H9 (cell line): ENCODE results near the gene STIM2. TPM values are rescaled to one million over a fixed set of nuclear protein-coding genes. Genes with fewer than 3 reads are reported as not detected.
A peak's percentile ranks its signal among the peaks of the same experiment; 100 is the strongest.

Experiments
- DNase-seq: peaks from one replicate; pipeline ENCODE4 v3.0.0-alpha.2; 2017
- H2AFZ ChIP-seq: one replicate; pipeline ENCODE4 v1.6.1; 2013; ENCODE audit warnings: mild to moderate bottlenecking, low read length, control low read depth, moderate library complexity
- H2AK5ac ChIP-seq: 2 replicates; pipeline ENCODE4 v1.6.1; 2013; ENCODE audit warnings: low read length, control low read depth, mixed read lengths; ENCODE audit not compliant: insufficient read length
- H2BK120ac ChIP-seq: one replicate; pipeline ENCODE4 v1.6.1; 2013; ENCODE audit warnings: low read depth, mild to moderate bottlenecking, low read length, control low read depth, inconsistent platforms; ENCODE audit not compliant: poor library complexity, severe bottlenecking
- H2BK12ac ChIP-seq: 2 replicates; pipeline ENCODE4 v1.6.1; 2013; ENCODE audit warnings: low read length, control low read depth, mixed read lengths, low read depth; ENCODE audit not compliant: insufficient read length
- H2BK15ac ChIP-seq: 2 replicates; pipeline ENCODE4 v1.6.1; 2013; ENCODE audit warnings: low read depth, low read length, control low read depth
- H2BK20ac ChIP-seq: one replicate; pipeline ENCODE4 v1.6.1; 2013; ENCODE audit warnings: low read depth, mild to moderate bottlenecking, low read length, control low read depth, inconsistent platforms; ENCODE audit not compliant: poor library complexity, severe bottlenecking
- H2BK5ac ChIP-seq: 2 replicates; pipeline ENCODE4 v1.6.1; 2013; ENCODE audit warnings: low read length, control low read depth, mixed read lengths; ENCODE audit not compliant: insufficient read length
- H3K14ac ChIP-seq: 2 replicates; pipeline ENCODE4 v1.6.1; 2013; ENCODE audit warnings: low read length, control low read depth; ENCODE audit not compliant: insufficient read depth
- H3K18ac ChIP-seq: 2 replicates; pipeline ENCODE4 v1.6.1; 2013; ENCODE audit warnings: low read depth, mild to moderate bottlenecking, mixed read lengths, low read length, control low read depth; ENCODE audit not compliant: insufficient read length
- H3K23ac ChIP-seq: 2 replicates; pipeline ENCODE4 v1.6.1; 2013; ENCODE audit warnings: low read length, control low read depth, mixed read lengths, low read depth; ENCODE audit not compliant: insufficient read length
- H3K23me2 ChIP-seq: 2 replicates; pipeline ENCODE4 v1.6.1; 2013; ENCODE audit warnings: low read depth, mild to moderate bottlenecking, mixed read lengths, low read length, control low read depth; ENCODE audit not compliant: insufficient read length, poor library complexity, severe bottlenecking
- H3K27ac ChIP-seq: 2 replicates; pipeline ENCODE4 v1.5.1; 2013; ENCODE audit warnings: low read length, control low read depth, mixed read lengths, low read depth; ENCODE audit not compliant: insufficient read length
- H3K27me3 ChIP-seq: 2 replicates; pipeline ENCODE4 v1.6.1; 2013; ENCODE audit warnings: low read length, control low read depth, inconsistent platforms; ENCODE audit not compliant: insufficient read depth
- H3K4ac ChIP-seq: 2 replicates; pipeline ENCODE4 v1.6.1; 2013; ENCODE audit warnings: low read depth, mild to moderate bottlenecking, control low read depth, inconsistent platforms, low read length, moderate library complexity
- H3K4me1 ChIP-seq: 2 replicates; pipeline ENCODE4 v1.6.1; 2013; ENCODE audit warnings: low read length, control low read depth, inconsistent platforms; ENCODE audit not compliant: insufficient read depth
- H3K4me2 ChIP-seq: 2 replicates; pipeline ENCODE4 v1.6.1; 2013; ENCODE audit warnings: low read length, control low read depth, mixed read lengths; ENCODE audit not compliant: insufficient read length, insufficient read depth
- H3K56ac ChIP-seq: 2 replicates; pipeline ENCODE4 v1.6.1; 2013; ENCODE audit warnings: low read depth, mild to moderate bottlenecking, mixed read lengths, low read length, control low read depth; ENCODE audit not compliant: insufficient read length
- H3K79me1 ChIP-seq: 2 replicates; pipeline ENCODE4 v1.6.1; 2013; ENCODE audit warnings: low read depth, mild to moderate bottlenecking, moderate library complexity, low read length, control low read depth, inconsistent platforms; ENCODE audit not compliant: insufficient read depth, poor library complexity, severe bottlenecking
- H3K79me2 ChIP-seq: 2 replicates; pipeline ENCODE4 v1.6.1; 2013; ENCODE audit warnings: low read length, control low read depth, inconsistent platforms; ENCODE audit not compliant: insufficient read depth
- H3K9ac ChIP-seq: 2 replicates; pipeline ENCODE4 v1.6.1; 2013; ENCODE audit warnings: low read length, control low read depth, mixed read lengths; ENCODE audit not compliant: insufficient read length; ENCODE audit errors: extremely low read depth
- H3K9me3 ChIP-seq: one replicate; pipeline ENCODE4 v1.6.1; 2013; ENCODE audit warnings: low read depth, low read length, inconsistent platforms; ENCODE audit not compliant: control insufficient read depth
- H3T11ph ChIP-seq: one replicate; pipeline ENCODE4 v1.6.1; 2013; ENCODE audit warnings: mild to moderate bottlenecking, low read length, control low read depth, inconsistent platforms
- H4K20me1 ChIP-seq: one replicate; pipeline ENCODE4 v1.6.1; 2013; ENCODE audit not compliant: control insufficient read depth, insufficient read length, insufficient read depth
- H4K5ac ChIP-seq: 2 replicates; pipeline ENCODE4 v1.6.1; 2013; ENCODE audit warnings: low read depth, mild to moderate bottlenecking, mixed read lengths, low read length, control low read depth; ENCODE audit not compliant: insufficient read length
- H4K8ac ChIP-seq: replicated peaks from 2 replicates; pipeline ENCODE4 v1.6.1; 2013; ENCODE audit warnings: low read length, control low read depth, mixed read lengths, low read depth; ENCODE audit not compliant: insufficient read length
- H4K91ac ChIP-seq: 2 replicates; pipeline ENCODE4 v1.6.1; 2013; ENCODE audit warnings: low read depth, mild to moderate bottlenecking, moderate library complexity, mixed read lengths, low read length, control low read depth; ENCODE audit not compliant: insufficient read length
- H3K27ac Mint-ChIP-seq, 3 experiments: 2 replicates in 2 of 3; 3 replicates in 1 of 3; pipeline ENCODE4 v1.8.0; 2020 to 2021; ENCODE audit warnings: mixed read lengths in 3 of 3, mild to moderate bottlenecking in 1 of 3, moderate library complexity in 1 of 3
- H3K27me3 Mint-ChIP-seq: 2 replicates; pipeline ENCODE4 v1.8.0; 2021; ENCODE audit warnings: low read depth, mild to moderate bottlenecking, moderate library complexity, mixed read lengths
- H3K36me3 Mint-ChIP-seq, 3 experiments: 2 replicates in 2 of 3; 3 replicates in 1 of 3; pipeline ENCODE4 v1.8.0; 2020 to 2021; ENCODE audit warnings: low read depth in 3 of 3, mixed read lengths in 3 of 3; ENCODE audit not compliant: insufficient read depth in 1 of 3
- H3K4me1 Mint-ChIP-seq, 2 experiments: 2 replicates each; pipeline ENCODE4 v1.8.0; 2020; ENCODE audit warnings: mixed read lengths in 2 of 2
- H3K4me3 Mint-ChIP-seq, 2 experiments: 2 replicates in 1 of 2; 3 replicates in 1 of 2; pipeline ENCODE4 v1.8.0; 2020 to 2021; ENCODE audit warnings: mild to moderate bottlenecking in 2 of 2, mixed read lengths in 2 of 2, moderate library complexity in 1 of 2
- H3K9me3 Mint-ChIP-seq, 2 experiments: 2 replicates in 1 of 2; 3 replicates in 1 of 2; pipeline ENCODE4 v1.8.0; 2020; ENCODE audit warnings: mild to moderate bottlenecking in 2 of 2, mixed read lengths in 2 of 2, moderate library complexity in 1 of 2
- CTCF ChIP-seq: fragments of 200-600 bp; sonication (generic); conservative IDR thresholded peaks from 3 replicates; pipeline ENCODE4 v1.8.0; 2021; ENCODE audit warnings: antibody characterized with exemption, mild to moderate bottlenecking
- WGBS: extraction: QIAGEN DNeasy Blood & Tissue Kit; methylation state at CpG from one replicate; pipeline ENCODE4 v1.1.7; 2013; ENCODE audit warnings: missing lambda C conversion rate, low lambda C conversion rate, mixed read lengths; ENCODE audit not compliant: insufficient read length; ENCODE audit errors: extremely low coverage; 5-methylcytosine and 5-hydroxymethylcytosine counted together
- total RNA-seq: library from RNA; stranded (reverse); gene quantifications from 2 replicates; pipeline ENCODE4 v1.2.1, GENCODE V29; 2021

STIM2 gene
- total RNA-seq, 1 experiment from 2014 or later, result 26.2 TPM

DNA sequence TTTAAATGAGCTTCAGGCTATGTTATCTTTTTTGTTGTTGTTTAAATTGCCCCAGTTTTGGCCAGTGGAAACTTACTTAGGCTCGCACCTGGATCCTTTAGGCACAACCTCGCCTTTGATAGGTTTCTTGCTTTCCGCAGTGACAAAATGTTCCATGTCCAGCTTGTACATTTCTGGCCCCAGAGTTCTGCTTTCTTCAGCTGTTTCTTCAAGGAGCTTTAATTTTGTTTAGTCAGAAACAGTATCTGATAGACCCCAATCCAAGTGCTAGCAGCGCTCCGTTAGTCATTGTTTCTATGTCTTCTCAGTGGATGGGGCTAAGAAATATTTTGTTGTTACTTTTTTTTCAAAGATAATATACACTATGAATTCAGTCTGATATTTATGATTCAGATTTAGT is 82.8 kb downstream of the STIM2 start:
- peak overlapping the region in 1 of 3 experiments; percentile 68; a peak in 2 of 7 replicates for H3K27ac Mint-ChIP-seq
- H3K79me2 ChIP-seq, result peaks cover 2% of the 10 kb centered on the region; the same call in 1 of the 2 replicates
- H3K4me1 Mint-ChIP-seq, result peaks cover 19 to 26% of the 10 kb centered on the region in 2 experiments
- no peaks in the 10 kb centered on the region for H3K79me1 ChIP-seq
- peaks cover 0 to 3% (median 0%) of the 10 kb centered on the region in 3 experiments; a peak in 2 of 7 replicates for H3K36me3 Mint-ChIP-seq
- H3K9ac ChIP-seq, result no peak overlapping the region
- H4K91ac ChIP-seq, result no peak overlapping the region
- H2BK15ac ChIP-seq, result no peak overlapping the region
- no peaks in the 10 kb centered on the region for H3K27me3 ChIP-seq
- no peak overlapping the region for H3K4ac ChIP-seq
- no peak overlapping the region for H2AFZ ChIP-seq
- no peak overlapping the region for H4K8ac ChIP-seq
- peaks cover 6% of the 10 kb centered on the region; the same call in 1 of the 2 replicates for H3K4me1 ChIP-seq
- no peaks in the 10 kb centered on the region for H4K20me1 ChIP-seq
- no peak overlapping the region for H3K14ac ChIP-seq
- no peak overlapping the region for H2BK120ac ChIP-seq
- H3K56ac ChIP-seq, result no peak overlapping the region
- no peak overlapping the region for H3K23ac ChIP-seq
- H3K4me2 ChIP-seq, result no peak overlapping the region
- H2BK12ac ChIP-seq, result no peak overlapping the region
- H3K27ac ChIP-seq, result no peak overlapping the region
- no peak overlapping the region for H2AK5ac ChIP-seq
- WGBS, result no CpG with 5 or more reads among the region's 5 CpGs
- no peak overlapping the region for H3K4me3 Mint-ChIP-seq
- H3K23me2 ChIP-seq, result no peaks in the 10 kb centered on the region
- no peaks in the 10 kb centered on the region; a peak in 1 of 5 replicates for H3K9me3 Mint-ChIP-seq
- no peak overlapping the region for H4K5ac ChIP-seq
- no peak for DNase-seq
- H3K9me3 ChIP-seq, result no peaks in the 10 kb centered on the region
- no peak overlapping the region for H3K18ac ChIP-seq
- H3T11ph ChIP-seq, result no peak overlapping the region
- H2BK20ac ChIP-seq, result no peak overlapping the region
- no peak for TF ChIP-seq CTCF
- no peaks in the 10 kb centered on the region for H3K27me3 Mint-ChIP-seq
- H2BK5ac ChIP-seq, result no peak overlapping the region
